ENCODE results near the gene CSNK2B. TPM values are rescaled to one million over a fixed set of nuclear protein-coding genes. Genes with fewer than 3 reads are reported as not detected.

The CSNK2B gene
- total RNA-seq, 1 experiment from 2014 or later: 267 TPM

DNA sequence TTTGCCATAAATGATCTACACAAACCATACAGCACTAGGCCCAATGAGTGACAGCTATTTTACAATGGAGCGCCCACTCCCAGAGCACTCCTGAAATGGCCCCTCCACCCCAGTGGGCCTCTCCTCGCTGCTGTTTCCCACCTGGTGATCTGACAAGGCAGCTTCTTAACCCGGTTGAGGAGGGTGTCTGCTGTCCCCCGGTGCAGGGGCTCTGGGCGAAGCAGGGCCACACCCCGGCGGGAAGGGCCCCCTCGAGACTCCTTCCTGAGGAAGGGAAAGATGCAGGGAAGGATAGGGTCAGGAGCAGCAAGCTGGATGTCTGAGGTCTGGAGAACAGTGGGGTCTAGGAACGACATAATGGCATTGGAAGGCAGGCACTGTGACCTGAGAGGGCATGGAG lies 27.0 kb downstream of the CSNK2B start:
- POLR2A ChIA-PET (ENCODE audit: unreplicated experiment): no interaction called here
- BruUV-seq (replicated peaks): no TSS peak
- Histone ChIP-seq H3K4me1 (ENCODE audit: insufficient read depth, low read length) (0 out of 2 replicates have a peak, but pooled peaks cover 3% of the 10 kb centered on the region), H3K9me2 (replicated peaks; ENCODE audit: low read length) (no peaks in the 10 kb centered on the region), H4K20me1 (ENCODE audit: low read length) (no peaks in the 10 kb centered on the region), H3K79me2 (ENCODE audit: low read length) (no peaks in the 10 kb centered on the region), H2AFZ (ENCODE audit: low read length) (no peak overlapping the region), H3K4me2 (ENCODE audit: low read length) (no peak overlapping the region), H3K4me3 (ENCODE audit: low read length) (no peak overlapping the region), H3K36me3 (ENCODE audit: low read depth, low read length) (peaks cover 8% of the 10 kb centered on the region; the same call in 1 of the 2 replicates), H3K27me3 (ENCODE audit: low read length) (no peaks in the 10 kb centered on the region), H3K27ac (ENCODE audit: low read length) (no peak overlapping the region), H3K9ac (ENCODE audit: low read length) (no peak overlapping the region), H3F3A (ENCODE audit: low read length, unreplicated experiment) (no peaks in the 10 kb centered on the region), H3K9me3 (ENCODE audit: low read length) (no peaks in the 10 kb centered on the region)
- CTCF ChIA-PET: no interaction called here
- no peak for TF ChIP-seq CTCF (conservative IDR thresholded peaks at IDR 0.05; ENCODE audit: low read depth, low read length)
- TF ChIP-seq EZH2phosphoT487 (IDR thresholded peaks at IDR 0.05; ENCODE audit: borderline replicate concordance, low read length): no peak
- TF ChIP-seq EZH2 (IDR thresholded peaks at IDR 0.05; ENCODE audit: low read length, unreplicated experiment): no peak
- intact Hi-C loops (cut with micrococcal nuclease): no loop called here
- DNase-seq: no peak
- ATAC-seq: no peak

DNA sequence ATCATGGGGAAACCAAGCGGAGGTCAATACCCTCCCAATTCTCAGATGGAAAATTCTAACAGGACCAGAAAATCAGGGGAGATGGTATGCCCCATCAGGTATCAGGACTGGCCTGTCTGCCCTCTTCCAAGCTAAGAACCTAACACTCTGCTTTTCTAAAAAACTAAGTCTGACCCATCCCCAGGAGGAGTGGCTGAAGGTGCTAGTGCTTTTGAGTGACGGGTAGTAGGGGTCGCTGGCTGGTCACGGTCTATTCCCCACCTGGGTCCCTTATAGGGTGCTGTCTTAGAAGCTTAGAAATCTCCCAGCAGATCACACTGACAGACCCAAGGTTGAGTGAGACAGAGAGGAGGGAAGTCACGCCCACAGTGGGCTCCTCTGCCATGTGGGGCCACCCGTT lies 27.7 kb downstream of the CSNK2B start:
- Histone ChIP-seq H2AFZ (ENCODE audit: low read length) (no peak overlapping the region), H3K9me2 (replicated peaks; ENCODE audit: low read length) (no peaks in the 10 kb centered on the region), H4K20me1 (ENCODE audit: low read length) (no peaks in the 10 kb centered on the region), H3K27me3 (ENCODE audit: low read length) (no peaks in the 10 kb centered on the region), H3K9me3 (ENCODE audit: low read length) (no peaks in the 10 kb centered on the region), H3K4me3 (ENCODE audit: low read length) (no peak overlapping the region), H3K4me1 (ENCODE audit: insufficient read depth, low read length) (0 out of 2 replicates have a peak, but pooled peaks cover 3% of the 10 kb centered on the region), H3K4me2 (ENCODE audit: low read length) (no peak overlapping the region), H3K27ac (ENCODE audit: low read length) (no peak overlapping the region), H3K36me3 (ENCODE audit: low read depth, low read length) (peaks cover 7% of the 10 kb centered on the region; the same call in 1 of the 2 replicates), H3K79me2 (ENCODE audit: low read length) (no peaks in the 10 kb centered on the region), H3F3A (ENCODE audit: low read length, unreplicated experiment) (no peaks in the 10 kb centered on the region), H3K9ac (ENCODE audit: low read length) (no peak overlapping the region)
- ATAC-seq (no peak), DNase-seq (no peak)
- intact Hi-C loops (cut with micrococcal nuclease): no loop called here
- BruUV-seq (replicated peaks): no TSS peak
- ChIA-PET CTCF (no interaction called here), POLR2A (ENCODE audit: unreplicated experiment) (no interaction called here)
- no peak for TF ChIP-seq CTCF (conservative IDR thresholded peaks at IDR 0.05; ENCODE audit: low read depth, low read length)
- no peak for TF ChIP-seq EZH2 (IDR thresholded peaks at IDR 0.05; ENCODE audit: low read length, unreplicated experiment)
- TF ChIP-seq EZH2phosphoT487 (IDR thresholded peaks at IDR 0.05; ENCODE audit: borderline replicate concordance, low read length): no peak

- intact Hi-C loops (cut with micrococcal nuclease): no loop called here
- peaks cover 20% of the 10 kb centered on the region for H3K79me2 ChIP-seq (ENCODE audit: low read length)
- no peak overlapping the region for H3K9ac ChIP-seq (ENCODE audit: low read length)
- no peaks in the 10 kb centered on the region for H3K9me2 ChIP-seq (replicated peaks; ENCODE audit: low read length)
- H3K9me3 ChIP-seq (ENCODE audit: low read length): no peaks in the 10 kb centered on the region
- H3K4me3 ChIP-seq (ENCODE audit: low read length): no peak overlapping the region
- ChIA-PET POLR2A (ENCODE audit: unreplicated experiment) (no interaction called here), CTCF (interaction anchor here (0.6 kb wide), 1 partner anchor 1268 kb away, joined by 3 read pairs; no protein-coding TSS in a partner anchor)
- H3K27ac ChIP-seq (ENCODE audit: low read length): no peak overlapping the region
- H3K27me3 ChIP-seq (ENCODE audit: low read length): no peaks in the 10 kb centered on the region
- ATAC-seq: peak; percentile 25; the same call in 1 of the 2 replicates
- H4K20me1 ChIP-seq (ENCODE audit: low read length): no peaks in the 10 kb centered on the region
- TF ChIP-seq EZH2phosphoT487 (IDR thresholded peaks at IDR 0.05; ENCODE audit: borderline replicate concordance, low read length) (no peak), EZH2 (IDR thresholded peaks at IDR 0.05; ENCODE audit: low read length, unreplicated experiment) (no peak), CTCF (conservative IDR thresholded peaks at IDR 0.05; ENCODE audit: low read depth, low read length) (no peak)
- no peaks in the 10 kb centered on the region for H3F3A ChIP-seq (ENCODE audit: low read length, unreplicated experiment)
- no peak overlapping the region for H3K4me2 ChIP-seq (ENCODE audit: low read length)
- H2AFZ ChIP-seq (ENCODE audit: low read length): no peak overlapping the region
- no peak for DNase-seq
- peaks cover 3% of the 10 kb centered on the region; the same call in 1 of the 2 replicates for H3K36me3 ChIP-seq (ENCODE audit: low read depth, low read length)
- H3K4me1 ChIP-seq (ENCODE audit: insufficient read depth, low read length): peaks cover 10% of the 10 kb centered on the region
- no TSS peak for BruUV-seq (replicated peaks)
Observed at GRCh38 chr6:31697555-31697954, 31.7 kb downstream of the CSNK2B start.
